HG02943 (cell line): ENCODE data around the gene SMIM1.

Experiments
- ATAC-seq: cut with Tn5 transposase; IDR thresholded peaks from one replicate; pipeline ENCODE4 v1.9.1; 2021; ENCODE audit warnings: mild to moderate bottlenecking, low read depth, moderate library complexity; ENCODE audit not compliant: unreplicated experiment

The SMIM1 gene

DNA sequence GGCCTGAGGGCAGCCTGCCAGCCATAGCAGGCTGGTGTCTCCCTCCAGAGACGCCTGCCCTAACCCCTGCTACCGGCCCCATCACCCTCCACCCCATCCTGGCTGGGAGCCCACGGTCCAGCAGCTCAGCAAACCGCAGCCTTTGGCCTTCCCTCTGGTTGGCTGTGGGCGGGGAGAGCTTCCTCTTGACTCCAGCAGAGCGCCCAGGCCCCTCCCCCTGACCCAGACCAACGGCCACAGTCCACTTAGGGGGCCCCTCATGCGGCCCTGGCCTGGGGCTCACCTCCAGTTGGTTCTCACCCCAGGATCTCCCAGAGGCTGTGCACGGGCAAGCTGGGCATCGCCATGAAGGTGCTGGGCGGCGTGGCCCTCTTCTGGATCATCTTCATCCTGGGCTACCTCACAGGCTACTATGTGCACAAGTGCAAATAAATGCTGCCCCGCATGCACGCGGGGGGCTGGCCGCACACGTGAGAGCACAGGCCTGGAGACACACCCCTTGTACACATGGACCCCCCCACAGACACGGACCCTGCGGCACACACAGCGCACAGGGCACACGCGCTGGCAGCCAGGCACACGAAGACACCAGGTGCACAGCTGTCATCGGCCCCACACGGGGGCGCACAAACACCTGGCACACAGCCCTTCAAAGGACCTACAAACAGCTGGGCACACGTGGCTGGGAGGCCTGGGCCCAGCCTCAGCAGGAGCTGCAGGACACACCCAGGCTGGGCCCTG, 3.1 kb downstream of the SMIM1 start:
- ATAC-seq: no peak

DNA sequence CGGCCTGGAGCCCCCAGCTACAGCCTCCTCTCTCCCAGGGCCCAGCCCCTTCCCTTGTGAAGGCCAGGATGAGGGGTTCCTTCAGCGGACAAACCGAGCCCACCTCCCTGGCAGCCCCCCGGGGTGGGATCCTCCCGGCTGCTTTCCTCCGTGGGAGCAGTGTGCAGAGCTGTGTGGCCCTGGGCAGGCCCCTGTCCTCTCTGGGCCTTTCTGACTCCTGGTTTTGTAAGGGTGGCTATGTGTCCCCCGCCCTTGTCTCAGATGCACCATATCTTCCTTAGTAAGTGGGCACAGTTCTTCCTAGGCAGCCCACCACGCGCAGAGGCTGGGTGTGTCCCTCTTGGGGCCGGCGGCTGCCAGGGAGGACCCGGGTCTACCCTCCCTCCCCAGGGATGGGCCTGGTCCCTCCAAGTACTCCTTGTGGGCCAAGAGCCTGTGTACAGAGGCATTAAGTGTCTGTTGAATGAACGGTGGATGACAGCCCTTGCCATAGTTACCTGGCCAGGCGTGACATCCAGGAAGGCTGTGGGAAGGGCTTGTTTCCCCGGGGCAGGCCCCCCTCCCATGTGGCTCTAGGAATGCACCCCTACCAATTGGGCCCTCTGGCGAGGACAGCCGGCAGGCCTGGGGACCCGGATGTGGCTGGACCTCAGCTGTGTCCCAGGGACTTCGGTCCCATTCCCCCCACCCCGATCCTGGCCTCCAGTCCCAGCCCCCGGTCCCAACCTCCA, 3.8 kb downstream of the SMIM1 start:
- ATAC-seq: no peak

DNA sequence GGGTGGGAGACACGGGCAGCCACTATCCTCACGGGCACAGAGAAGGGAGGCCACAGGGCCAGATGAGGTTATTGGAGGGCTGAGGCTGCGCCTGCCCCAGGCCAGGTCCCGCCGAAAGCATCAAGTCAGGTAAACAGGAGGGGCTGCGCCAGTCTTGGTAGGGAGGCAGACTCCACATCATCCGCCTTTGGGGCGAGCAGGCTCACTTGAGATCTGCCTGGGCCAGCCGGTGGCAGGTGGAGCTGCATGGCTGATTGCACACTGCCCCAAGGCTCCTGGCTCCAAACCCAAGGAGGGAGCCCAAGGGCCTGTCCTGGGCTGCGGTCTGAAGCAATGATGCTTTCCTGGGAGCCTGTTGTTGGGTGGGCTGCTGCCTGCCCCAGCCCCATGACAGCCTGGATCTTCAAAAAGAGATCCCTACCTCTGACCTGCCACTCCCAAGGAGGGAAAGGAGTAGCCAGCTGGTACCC, 4.6 kb downstream of the SMIM1 start:
- ATAC-seq: no peak

- ATAC-seq: no peak
Observed at GRCh38 chr1:3777647-3778589, 5.4 kb downstream of the SMIM1 start.

- ATAC-seq: no peak
Observed at GRCh38 chr1:3778590-3779264, 6.2 kb downstream of the SMIM1 start.

- ATAC-seq: no peak
Observed at GRCh38 chr1:3779265-3779911, 6.8 kb downstream of the SMIM1 start.

- no peak for ATAC-seq
Observed at GRCh38 chr1:3779912-3780416, 7.4 kb downstream of the SMIM1 start.

GRCh38 chr1:3780901-3781300, 8.4 kb downstream of the SMIM1 start:
- ATAC-seq: no peak

GRCh38 chr1:3783651-3784474, 11.3 kb downstream of the SMIM1 start:
- no peak for ATAC-seq

DNA sequence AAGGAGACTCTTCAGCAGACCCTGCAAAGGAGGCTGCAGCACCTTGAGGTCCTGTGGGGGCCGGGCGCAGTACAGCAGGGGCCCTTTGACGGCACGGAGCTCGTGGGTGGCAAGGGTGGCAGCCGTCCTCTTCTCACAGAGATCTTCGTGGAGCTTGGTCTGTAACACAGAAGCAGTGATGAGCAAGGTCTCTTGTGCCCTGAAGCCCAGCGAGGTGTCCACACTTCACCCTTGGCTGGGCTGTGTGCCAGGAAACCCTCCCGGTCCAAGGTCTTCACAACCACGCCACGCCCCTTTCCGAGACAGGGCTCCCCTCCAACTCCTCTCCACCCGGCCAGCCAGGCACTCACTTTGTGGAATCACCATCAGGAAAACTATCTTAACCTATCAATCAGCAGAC, 12.5 kb downstream of the SMIM1 start:
- ATAC-seq: no peak

DNA sequence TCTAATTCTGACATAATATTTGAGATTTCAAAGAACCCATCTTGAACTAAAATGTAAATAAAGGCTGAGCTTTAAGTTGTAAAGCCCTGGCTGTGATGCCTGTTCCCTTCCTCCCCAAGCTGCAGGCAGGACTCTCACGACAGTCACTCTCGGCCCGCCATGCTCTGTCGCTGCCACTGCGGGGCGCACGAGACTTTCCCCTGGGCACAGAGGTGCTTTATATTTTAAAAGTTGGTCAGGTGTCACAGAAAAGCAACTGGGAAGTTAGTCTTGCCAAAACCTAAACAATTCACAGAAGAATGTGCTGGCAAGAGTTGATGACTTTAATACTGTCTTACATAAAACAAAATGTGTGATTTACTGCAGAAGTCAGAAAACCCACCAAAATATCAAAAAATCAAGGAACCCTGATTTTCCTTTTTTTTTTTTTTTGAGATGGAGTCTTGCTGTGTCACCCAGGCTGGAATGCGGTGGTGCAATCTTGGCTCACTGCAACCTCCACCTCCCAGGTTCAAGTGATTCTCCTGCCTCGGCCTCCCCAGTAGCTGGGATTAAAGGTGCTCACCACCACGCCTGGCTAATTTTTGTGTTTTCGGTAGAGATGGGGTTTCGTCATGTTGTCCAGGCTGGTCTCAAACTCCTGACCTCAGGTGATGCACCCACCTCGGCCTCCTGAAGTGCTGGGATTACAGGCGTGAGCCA, 13.1 kb downstream of the SMIM1 start:
- ATAC-seq: no peak

- ATAC-seq: no peak
Observed at GRCh38 chr1:3786468-3787348, 14.2 kb downstream of the SMIM1 start.

GRCh38 chr1:3787349-3787715, 14.8 kb downstream of the SMIM1 start:
- no peak for ATAC-seq

DNA sequence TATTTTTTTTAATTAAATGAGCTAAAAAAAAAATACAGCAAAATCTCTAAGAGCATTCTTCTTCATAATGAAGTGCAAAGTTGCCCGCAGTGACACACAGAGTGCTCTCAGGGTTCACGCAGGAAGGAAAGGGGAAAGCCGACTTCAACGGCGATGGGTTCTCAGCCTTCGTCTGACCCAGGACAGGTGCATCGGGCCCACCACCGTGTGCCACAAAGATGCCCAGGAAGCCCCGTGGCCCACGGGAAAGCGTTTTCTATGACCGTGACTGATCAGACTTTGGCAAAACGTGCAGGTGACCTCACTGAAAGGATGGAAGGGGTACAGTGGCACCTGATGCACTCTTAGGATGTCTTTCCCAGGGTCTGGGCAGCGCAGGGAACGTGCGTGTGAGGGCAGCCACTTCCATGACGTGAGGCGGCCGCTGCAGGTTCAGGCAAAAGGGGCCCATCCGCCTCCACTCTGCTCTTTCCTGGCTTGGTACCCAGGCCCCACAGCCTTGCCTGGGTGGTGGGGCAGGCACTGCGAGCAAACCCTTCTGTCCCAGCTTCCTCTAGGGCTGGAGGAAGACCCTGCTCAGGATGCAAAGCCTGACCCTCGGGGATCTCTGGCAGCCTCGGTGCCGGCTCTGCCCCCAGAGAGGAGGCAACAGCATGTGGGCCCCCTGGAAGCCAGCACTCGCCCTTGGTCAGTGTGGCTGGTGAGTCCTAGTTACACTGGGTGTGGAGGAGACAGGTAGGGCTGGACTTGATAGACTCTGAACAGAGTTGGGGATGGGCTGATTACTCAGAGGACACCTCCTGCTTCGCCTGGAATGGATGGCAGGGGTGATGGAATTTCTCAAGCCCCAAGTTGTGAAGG, 15.4 kb downstream of the SMIM1 start:
- no peak for ATAC-seq

- ATAC-seq: no peak
Observed at GRCh38 chr1:3788756-3789420, 16.3 kb downstream of the SMIM1 start.
